Astrocyte (in vitro differentiated cells and primary cell): ENCODE data around the gene RAP1A. TPM values are rescaled to one million over a fixed set of nuclear protein-coding genes. Genes with fewer than 3 reads are reported as not detected.

Experiments
- DNase-seq: peaks from one replicate; pipeline ENCODE4 v3.0.0-alpha.2; 2010; ENCODE audit warnings: low read depth
- FAIRE-seq: peaks from 2 replicates; lab custom pipeline; 2011; peaks lifted over from hg19 to GRCh38; lab: Jason Lieb, UNC
- H2AFZ ChIP-seq: 2 replicates; pipeline ENCODE4 v1.6.0; 2012; ENCODE audit warnings: low read depth, low read length, inconsistent platforms
- H3K27ac ChIP-seq: 2 replicates; pipeline ENCODE4 v1.5.1; 2011; ENCODE audit warnings: low read depth, low read length, inconsistent platforms
- H3K27me3 ChIP-seq: 2 replicates; pipeline ENCODE4 v1.6.0; 2011; ENCODE audit warnings: low read length, inconsistent platforms; ENCODE audit not compliant: insufficient read depth
- H3K36me3 ChIP-seq: 2 replicates; pipeline ENCODE4 v1.5.1; 2011; ENCODE audit warnings: low read length, inconsistent platforms; ENCODE audit not compliant: insufficient read depth
- H3K4me1 ChIP-seq: 2 replicates; pipeline ENCODE4 v1.5.1; 2011; ENCODE audit warnings: low read length, inconsistent platforms; ENCODE audit not compliant: insufficient read depth
- H3K4me2 ChIP-seq: 2 replicates; pipeline ENCODE4 v1.6.0; 2012; ENCODE audit warnings: low read length, inconsistent platforms
- H3K4me3 ChIP-seq: 2 replicates; pipeline ENCODE4 v1.5.1; 2011; ENCODE audit warnings: low read depth, mild to moderate bottlenecking, low read length, inconsistent platforms; ENCODE audit not compliant: insufficient read depth
- H3K79me2 ChIP-seq: 2 replicates; pipeline ENCODE4 v1.6.0; 2012; ENCODE audit warnings: mild to moderate bottlenecking, low read length, inconsistent platforms; ENCODE audit not compliant: insufficient read depth
- H3K9ac ChIP-seq: 2 replicates; pipeline ENCODE4 v1.6.0; 2012; ENCODE audit warnings: mild to moderate bottlenecking, low read length, inconsistent platforms
- H3K9me3 ChIP-seq: 2 replicates; pipeline ENCODE4 v1.5.1; 2012; ENCODE audit warnings: low read depth, mild to moderate bottlenecking, low read length, inconsistent platforms; ENCODE audit not compliant: insufficient read depth
- H4K20me1 ChIP-seq: 2 replicates; pipeline ENCODE4 v1.6.0; 2012; ENCODE audit warnings: low read length, inconsistent platforms; ENCODE audit not compliant: insufficient read depth
- H3K27ac Mint-ChIP-seq: one replicate; pipeline ENCODE4 v1.8.0; 2021; ENCODE audit warnings: mild to moderate bottlenecking, mixed read lengths; ENCODE audit not compliant: unreplicated experiment
- H3K27me3 Mint-ChIP-seq: one replicate; pipeline ENCODE4 v1.8.0; 2021; ENCODE audit warnings: low read depth, mixed read lengths; ENCODE audit not compliant: unreplicated experiment
- H3K36me3 Mint-ChIP-seq: one replicate; pipeline ENCODE4 v1.8.0; 2021; ENCODE audit warnings: low read depth, mixed read lengths; ENCODE audit not compliant: unreplicated experiment
- H3K4me1 Mint-ChIP-seq: one replicate; pipeline ENCODE4 v1.8.0; 2021; ENCODE audit warnings: low read depth, mixed read lengths; ENCODE audit not compliant: unreplicated experiment
- H3K4me3 Mint-ChIP-seq: one replicate; pipeline ENCODE4 v1.8.0; 2021; ENCODE audit warnings: mild to moderate bottlenecking, moderate library complexity, mixed read lengths; ENCODE audit not compliant: unreplicated experiment
- H3K9me3 Mint-ChIP-seq: one replicate; pipeline ENCODE4 v1.8.0; 2021; ENCODE audit warnings: mild to moderate bottlenecking, mixed read lengths; ENCODE audit not compliant: unreplicated experiment
- EZH2 ChIP-seq: IDR thresholded peaks from 2 replicates; pipeline ENCODE4 v1.6.1; 2012; ENCODE audit warnings: mild to moderate bottlenecking, low read length, inconsistent platforms; ENCODE audit not compliant: insufficient read depth
- total RNA-seq: library from RNA; stranded (reverse); gene quantifications from 2 replicates; pipeline ENCODE4 v1.2.1, GENCODE V29; 2021
- TF ChIP-seq, protein P1 (sequence below): IDR thresholded peaks from 2 replicates; pipeline ENCODE4 v1.5.1; 2011; ENCODE audit warnings: low read depth, mild to moderate bottlenecking, inconsistent platforms, low read length, moderate library complexity; ENCODE audit not compliant: insufficient read depth

RAP1A gene
- total RNA-seq, 1 donor from 2014 or later: 66.6 TPM

DNA sequence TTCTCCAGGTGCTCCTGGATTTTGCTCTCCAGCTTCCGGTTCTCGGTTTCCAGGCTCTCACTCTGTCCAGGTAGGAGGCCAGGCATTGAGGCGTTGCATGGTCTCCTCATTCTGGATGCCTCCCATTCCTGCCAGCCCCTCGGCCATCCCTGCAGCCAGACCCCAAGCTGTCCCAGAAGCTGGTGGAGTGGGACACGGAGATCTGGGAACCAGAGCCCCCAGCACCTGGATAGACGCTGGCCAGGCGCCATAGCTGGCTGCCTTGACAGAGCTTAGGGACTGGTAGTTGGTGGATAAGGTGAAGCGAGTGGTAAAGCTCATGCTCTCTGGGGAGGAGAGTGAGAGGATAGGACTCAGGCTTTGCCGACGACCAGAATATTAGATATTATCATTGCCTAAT is 29.6 kb downstream of the RAP1A start:
- FAIRE-seq: no peak
- H3K79me2 ChIP-seq: peaks cover 73% of the 10 kb centered on the region

DNA sequence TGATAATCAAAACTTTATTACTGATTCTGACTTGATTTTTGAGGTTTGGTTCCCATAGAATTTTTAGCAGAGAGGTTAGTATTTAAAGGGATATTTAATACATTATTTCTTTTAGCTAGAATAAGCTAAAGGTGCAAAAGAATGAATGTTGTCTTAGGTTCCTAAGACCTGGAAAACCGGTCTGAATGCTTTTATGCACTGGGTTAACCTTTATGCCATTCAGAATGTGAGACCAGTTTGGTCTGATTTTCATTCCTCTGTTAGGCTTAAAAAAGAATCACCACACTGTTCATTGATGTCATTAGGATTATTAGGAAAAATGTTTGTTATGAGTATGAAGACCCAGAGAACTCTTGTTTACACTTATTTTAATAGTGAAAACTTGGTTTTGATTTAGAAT is 30.1 kb downstream of the RAP1A start:
- H3K79me2 ChIP-seq: peaks cover 73% of the 10 kb centered on the region
- peaks cover 15% of the 10 kb centered on the region for H3K36me3 Mint-ChIP-seq
- H3K27me3 Mint-ChIP-seq: no peaks in the 10 kb centered on the region
- no peak overlapping the region for H3K4me3 Mint-ChIP-seq
- H3K4me2 ChIP-seq: no peak overlapping the region
- no peak overlapping the region for H3K27ac ChIP-seq
- no peak for DNase-seq
- H3K4me1 ChIP-seq: no peaks in the 10 kb centered on the region
- no peak overlapping the region for H3K9ac ChIP-seq
- FAIRE-seq: no peak
- no peaks in the 10 kb centered on the region for H3K9me3 ChIP-seq
- H3K36me3 ChIP-seq: no peaks in the 10 kb centered on the region
- H2AFZ ChIP-seq: no peak overlapping the region
- no peak for TF ChIP-seq EZH2
- TF ChIP-seq, protein P1, sequence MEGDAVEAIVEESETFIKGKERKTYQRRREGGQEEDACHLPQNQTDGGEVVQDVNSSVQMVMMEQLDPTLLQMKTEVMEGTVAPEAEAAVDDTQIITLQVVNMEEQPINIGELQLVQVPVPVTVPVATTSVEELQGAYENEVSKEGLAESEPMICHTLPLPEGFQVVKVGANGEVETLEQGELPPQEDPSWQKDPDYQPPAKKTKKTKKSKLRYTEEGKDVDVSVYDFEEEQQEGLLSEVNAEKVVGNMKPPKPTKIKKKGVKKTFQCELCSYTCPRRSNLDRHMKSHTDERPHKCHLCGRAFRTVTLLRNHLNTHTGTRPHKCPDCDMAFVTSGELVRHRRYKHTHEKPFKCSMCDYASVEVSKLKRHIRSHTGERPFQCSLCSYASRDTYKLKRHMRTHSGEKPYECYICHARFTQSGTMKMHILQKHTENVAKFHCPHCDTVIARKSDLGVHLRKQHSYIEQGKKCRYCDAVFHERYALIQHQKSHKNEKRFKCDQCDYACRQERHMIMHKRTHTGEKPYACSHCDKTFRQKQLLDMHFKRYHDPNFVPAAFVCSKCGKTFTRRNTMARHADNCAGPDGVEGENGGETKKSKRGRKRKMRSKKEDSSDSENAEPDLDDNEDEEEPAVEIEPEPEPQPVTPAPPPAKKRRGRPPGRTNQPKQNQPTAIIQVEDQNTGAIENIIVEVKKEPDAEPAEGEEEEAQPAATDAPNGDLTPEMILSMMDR: no peak
- H3K27ac Mint-ChIP-seq: no peak overlapping the region
- no peaks in the 10 kb centered on the region for H3K4me1 Mint-ChIP-seq
- no peaks in the 10 kb centered on the region for H3K9me3 Mint-ChIP-seq
- no peaks in the 10 kb centered on the region for H3K27me3 ChIP-seq
- no peak overlapping the region for H3K4me3 ChIP-seq
- H4K20me1 ChIP-seq: peaks cover 54% of the 10 kb centered on the region

More for the DNA sequence above, 29.6 kb downstream of the RAP1A start:
- TF ChIP-seq EZH2: no peak
- TF ChIP-seq, protein P1: no peak
- Mint-ChIP-seq H3K27ac (no peak overlapping the region), H3K27me3 (no peaks in the 10 kb centered on the region), H3K4me3 (no peak overlapping the region), H3K9me3 (no peaks in the 10 kb centered on the region), H3K4me1 (no peaks in the 10 kb centered on the region), H3K36me3 (peaks cover 17% of the 10 kb centered on the region)
- Histone ChIP-seq H4K20me1 (peaks cover 58% of the 10 kb centered on the region), H3K9me3 (no peaks in the 10 kb centered on the region), H3K4me3 (no peak overlapping the region), H2AFZ (no peak overlapping the region), H3K27me3 (no peaks in the 10 kb centered on the region), H3K27ac (no peak overlapping the region), H3K4me1 (no peaks in the 10 kb centered on the region), H3K4me2 (no peak overlapping the region), H3K36me3 (no peaks in the 10 kb centered on the region), H3K9ac (no peak overlapping the region)
- no peak for DNase-seq

DNA sequence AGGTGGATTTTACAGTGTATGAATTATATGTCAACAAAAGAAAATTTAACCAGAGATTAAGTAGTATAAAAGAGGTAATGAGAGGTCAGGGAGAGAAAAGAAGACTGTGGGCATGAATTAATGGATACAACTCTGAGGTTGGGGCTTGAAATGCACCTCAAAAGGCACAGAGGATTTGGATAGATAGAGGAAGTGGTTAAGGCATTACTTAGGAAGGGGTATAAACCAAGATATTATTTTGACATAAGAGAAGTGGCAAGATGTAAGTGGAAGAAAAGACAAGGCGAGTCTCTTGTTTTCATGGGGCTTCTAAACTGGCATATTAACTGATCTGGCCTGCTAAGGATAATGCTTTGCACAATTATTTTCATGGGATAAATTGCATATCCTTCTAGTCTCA is 34.1 kb downstream of the RAP1A start:
- Histone ChIP-seq H3K27me3 (no peaks in the 10 kb centered on the region), H3K9ac (no peak overlapping the region), H2AFZ (no peak overlapping the region), H3K4me1 (no peaks in the 10 kb centered on the region), H3K4me3 (no peak overlapping the region), H3K79me2 (peaks cover 62% of the 10 kb centered on the region), H3K36me3 (no peaks in the 10 kb centered on the region), H4K20me1 (peaks cover 43% of the 10 kb centered on the region), H3K27ac (no peak overlapping the region), H3K9me3 (no peaks in the 10 kb centered on the region), H3K4me2 (no peak overlapping the region)
- Mint-ChIP-seq H3K27me3 (no peaks in the 10 kb centered on the region), H3K36me3 (peaks cover 5% of the 10 kb centered on the region), H3K9me3 (no peaks in the 10 kb centered on the region), H3K4me1 (peaks cover 6% of the 10 kb centered on the region), H3K4me3 (no peak overlapping the region), H3K27ac (no peak overlapping the region)
- DNase-seq (no peak), FAIRE-seq (no peak)
- TF ChIP-seq, protein P1: no peak
- no peak for TF ChIP-seq EZH2
